Measurements from ENCODE around the gene MICAL1.

The MICAL1 gene

GRCh38 chr6:109482905-109483734 is 27.5 kb upstream of the MICAL1 start, which contains the start of gene ZBTB24:
ZBTB24 (minus strand) TSS chr6:109483219; CDS start chr6:109482026, 1,193 bp downstream.
- DNase-seq (ENCODE audit: low spot score) (peak; percentile 86), ATAC-seq (ENCODE audit: low read depth) (peak; percentile 86)
- no peak for TF ChIP-seq CTCF (IDR thresholded peaks at IDR 0.05; ENCODE audit: poor library complexity, severe bottlenecking)
- Histone ChIP-seq H3K27me3 (ENCODE audit: insufficient read depth, poor library complexity, severe bottlenecking) (no peaks in the 10 kb centered on the region), H3K4me1 (ENCODE audit: insufficient read depth, poor library complexity, severe bottlenecking) (peaks cover 25% of the 10 kb centered on the region), H3K36me3 (ENCODE audit: low read depth) (peaks cover 37% of the 10 kb centered on the region), H3K4me3 (ENCODE audit: severe bottlenecking) (peak within 1 kb of the TSS; percentile 98), H3K9me3 (ENCODE audit: severe bottlenecking) (no peaks in the 10 kb centered on the region), H3K27ac (ENCODE audit: poor library complexity, severe bottlenecking) (peak within 1 kb of the TSS; percentile 12)

DNA sequence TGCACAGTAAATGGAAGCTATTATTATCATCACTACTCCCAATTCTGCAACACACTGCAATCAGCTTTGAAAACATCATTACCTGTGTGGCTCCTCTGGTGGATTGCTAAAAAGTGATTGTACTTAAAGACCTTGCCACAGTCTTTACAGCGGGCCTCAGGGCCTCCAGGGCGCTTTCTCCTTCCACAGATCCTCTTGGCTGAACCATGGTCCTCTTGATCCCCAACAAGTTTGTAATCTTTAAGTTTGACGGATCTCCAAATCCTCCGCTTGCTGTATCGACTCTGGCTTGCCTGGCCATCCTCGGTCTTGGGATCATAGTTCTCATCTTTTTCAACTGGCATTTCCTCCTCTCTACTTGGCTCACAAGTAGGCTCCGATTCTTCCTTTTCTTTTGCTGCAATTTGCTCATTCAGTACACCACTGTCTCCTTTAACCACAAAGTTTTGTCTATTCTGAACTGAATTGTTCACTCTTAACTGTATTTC is 25.5 kb upstream of the MICAL1 start:
- Histone ChIP-seq H3K4me1 (ENCODE audit: insufficient read depth, poor library complexity, severe bottlenecking) (peaks cover 25% of the 10 kb centered on the region), H3K9me3 (ENCODE audit: severe bottlenecking) (no peaks in the 10 kb centered on the region), H3K27me3 (ENCODE audit: insufficient read depth, poor library complexity, severe bottlenecking) (no peaks in the 10 kb centered on the region), H3K4me3 (ENCODE audit: severe bottlenecking) (no peak overlapping the region), H3K27ac (ENCODE audit: poor library complexity, severe bottlenecking) (no peak overlapping the region), H3K36me3 (ENCODE audit: low read depth) (peaks cover 46% of the 10 kb centered on the region)
- DNase-seq (ENCODE audit: low spot score), result no peak
- TF ChIP-seq CTCF (IDR thresholded peaks at IDR 0.05; ENCODE audit: poor library complexity, severe bottlenecking), result no peak
- ATAC-seq (ENCODE audit: low read depth), result no peak

DNA sequence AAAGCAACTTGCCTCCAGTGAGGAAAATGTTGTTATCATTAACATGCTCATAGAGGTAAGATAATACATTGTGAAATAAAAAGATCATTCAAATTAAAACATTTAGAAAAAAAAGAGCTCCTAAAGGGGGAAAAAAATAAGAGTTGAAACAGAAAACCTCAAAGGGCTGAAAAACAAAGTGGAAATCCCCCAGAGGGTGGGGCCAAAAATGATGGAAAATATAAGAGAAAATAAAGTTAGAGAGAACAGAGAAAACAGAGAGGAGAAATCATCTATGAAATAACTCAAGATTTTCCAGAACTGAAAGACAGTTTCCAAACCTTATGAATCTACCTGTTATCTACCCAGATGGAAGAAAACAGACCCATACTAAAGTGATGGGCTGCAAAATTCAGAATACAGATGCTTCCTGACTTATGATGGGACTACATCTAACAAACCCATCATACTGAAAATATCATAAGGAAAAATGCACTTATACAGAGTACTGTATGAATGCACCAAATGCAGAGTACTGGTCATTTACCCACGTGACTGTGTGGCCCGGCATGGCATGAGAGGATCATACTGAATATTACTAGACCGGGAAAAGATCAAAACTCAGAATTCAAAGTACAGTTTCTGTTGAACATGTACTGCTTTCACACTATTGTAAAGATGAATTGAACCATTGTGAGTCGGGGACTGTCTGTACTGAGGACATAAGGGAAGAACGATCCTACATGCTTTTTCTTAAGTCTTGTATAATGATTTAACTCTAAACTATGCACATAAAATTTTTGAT is 23.5 kb upstream of the MICAL1 start:
- Histone ChIP-seq H3K9me3 (ENCODE audit: severe bottlenecking) (no peaks in the 10 kb centered on the region), H3K4me1 (ENCODE audit: insufficient read depth, poor library complexity, severe bottlenecking) (peaks cover 22% of the 10 kb centered on the region), H3K27ac (ENCODE audit: poor library complexity, severe bottlenecking) (no peak overlapping the region), H3K4me3 (ENCODE audit: severe bottlenecking) (no peak overlapping the region), H3K27me3 (ENCODE audit: insufficient read depth, poor library complexity, severe bottlenecking) (no peaks in the 10 kb centered on the region), H3K36me3 (ENCODE audit: low read depth) (peaks cover 66% of the 10 kb centered on the region)
- no peak for TF ChIP-seq CTCF (IDR thresholded peaks at IDR 0.05; ENCODE audit: poor library complexity, severe bottlenecking)
- DNase-seq (ENCODE audit: low spot score), result no peak
- ATAC-seq (ENCODE audit: low read depth), result no peak

DNA sequence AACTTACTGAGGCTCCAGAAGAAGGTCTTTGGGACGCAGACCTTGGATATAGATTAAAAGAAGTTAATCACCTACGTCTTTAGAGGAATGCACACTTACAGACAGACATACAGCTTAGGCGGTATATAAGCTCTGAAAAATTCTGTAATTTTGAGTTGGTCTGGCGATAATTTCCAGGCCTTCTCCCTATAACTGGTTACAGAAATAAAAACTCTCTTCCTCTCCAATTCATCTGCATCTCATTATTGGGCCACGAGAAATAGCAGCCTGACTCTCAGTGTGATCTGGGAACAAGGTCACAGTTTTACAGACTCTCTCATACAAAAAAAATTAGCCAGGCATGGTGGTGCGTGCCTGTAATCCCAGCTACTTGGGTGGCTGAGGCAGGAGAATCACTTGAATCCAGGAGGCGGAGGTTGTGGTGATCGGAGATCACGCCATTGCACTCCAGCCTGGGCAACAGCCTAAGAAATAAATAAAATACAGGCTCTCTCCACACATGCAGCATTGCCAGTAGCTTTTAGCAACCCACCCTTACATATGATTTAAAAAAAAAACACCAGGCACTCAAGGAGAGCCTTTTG is 22.7 kb upstream of the MICAL1 start:
- H3K4me1 ChIP-seq (ENCODE audit: insufficient read depth, poor library complexity, severe bottlenecking), result peaks cover 22% of the 10 kb centered on the region
- no peaks in the 10 kb centered on the region for H3K9me3 ChIP-seq (ENCODE audit: severe bottlenecking)
- H3K36me3 ChIP-seq (ENCODE audit: low read depth), result peaks cover 73% of the 10 kb centered on the region
- H3K27ac ChIP-seq (ENCODE audit: poor library complexity, severe bottlenecking), result no peak overlapping the region
- H3K4me3 ChIP-seq (ENCODE audit: severe bottlenecking), result no peak overlapping the region
- no peak for TF ChIP-seq CTCF (IDR thresholded peaks at IDR 0.05; ENCODE audit: poor library complexity, severe bottlenecking)
- DNase-seq (ENCODE audit: low spot score) (no peak), ATAC-seq (ENCODE audit: low read depth) (no peak)
- no peaks in the 10 kb centered on the region for H3K27me3 ChIP-seq (ENCODE audit: insufficient read depth, poor library complexity, severe bottlenecking)
